DMS53 treated with DMSO at 0.1 percent for 48 hours (cell line): ENCODE results near the gene TRIM54.

ENCODE experiments used
- DNase-seq: peaks from one replicate; lab custom pipeline; 2025; ENCODE audit not compliant: unreplicated experiment; lab: John Stamatoyannopoulos, UW

The TRIM54 gene

DNA sequence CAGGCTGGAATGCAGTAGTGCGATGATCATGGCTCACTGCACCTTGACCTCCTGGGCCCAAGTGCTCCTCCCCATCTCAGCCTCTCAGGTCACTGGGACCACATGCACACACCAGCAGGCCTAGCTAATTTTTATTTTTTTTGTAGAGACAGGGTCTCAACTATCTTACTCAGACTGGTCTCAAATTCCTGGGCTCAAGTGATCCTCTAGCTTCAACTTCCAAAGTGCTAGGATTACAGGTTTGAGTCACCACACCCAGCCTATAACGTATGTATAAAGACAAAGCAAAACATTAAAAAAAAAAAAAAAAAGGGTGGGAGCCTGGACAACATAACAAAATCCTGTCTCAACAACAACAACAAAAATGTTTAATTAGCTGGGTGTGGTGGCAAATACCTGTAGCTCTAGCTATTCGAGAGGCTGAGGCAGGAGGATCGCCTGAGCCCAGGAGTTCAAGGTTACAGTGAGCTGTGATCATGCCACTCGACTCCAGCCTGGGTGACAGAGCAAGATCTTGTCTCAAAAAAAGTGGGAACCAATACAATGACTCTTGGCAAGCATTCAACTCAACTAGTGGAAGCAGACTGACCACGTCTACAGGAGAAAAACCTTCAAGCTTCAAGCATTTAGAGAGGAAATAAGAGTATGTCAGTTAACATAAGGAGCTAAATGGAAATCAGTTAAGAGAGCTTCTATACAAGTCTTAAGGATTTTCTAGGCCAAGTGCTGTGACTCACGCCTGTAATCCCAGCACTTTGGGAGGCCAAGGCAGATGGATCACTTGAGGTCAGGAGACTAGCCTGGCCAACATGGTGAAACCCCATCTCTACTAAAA is 71.8 kb downstream of the TRIM54 start:
- DNase-seq: no peak

GRCh38 chr2:27354597-27354927 is 72.3 kb downstream of the TRIM54 start:
- DNase-seq: no peak

DNA sequence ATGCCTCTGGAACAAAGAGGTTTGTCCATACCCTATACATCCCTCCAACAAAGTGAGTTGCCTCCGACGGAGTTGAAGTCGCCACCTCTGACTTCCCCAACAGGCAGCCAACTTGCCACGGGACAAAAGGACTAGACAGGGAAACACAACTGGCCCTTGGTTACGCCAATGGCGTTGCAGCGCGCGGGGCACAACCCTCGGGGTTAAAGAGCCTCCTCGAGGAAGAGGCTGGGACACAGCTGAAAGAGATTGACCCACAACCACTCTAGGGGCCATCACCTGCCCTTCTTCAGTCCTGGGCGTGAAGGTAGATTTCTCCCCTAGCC is 73.8 kb downstream of the TRIM54 start:
- peak; percentile 20 for DNase-seq

GRCh38 chr2:27356382-27357181 is 74.4 kb downstream of the TRIM54 start, which contains the start of gene GTF3C2:
TSS of gene GTF3C2 (minus strand) at chr2:27356764. CDS start at chr2:27343554, 13,210 bp downstream.
- peak; percentile 87 for DNase-seq
